HG02642 (cell line): ENCODE measurements around the gene NDUFV3.
"Not testable (repeated sequence)": the region's sequence is repeated elsewhere in the genome, so short reads cannot be mapped to it uniquely, and the experiment has no call there.

ENCODE experiments used
- ATAC-seq: cut with Tn5 transposase; IDR thresholded peaks from one replicate; pipeline ENCODE4 v1.9.1; 2021; ENCODE audit warnings: mild to moderate bottlenecking; ENCODE audit not compliant: unreplicated experiment, poor library complexity

NDUFV3 gene

DNA sequence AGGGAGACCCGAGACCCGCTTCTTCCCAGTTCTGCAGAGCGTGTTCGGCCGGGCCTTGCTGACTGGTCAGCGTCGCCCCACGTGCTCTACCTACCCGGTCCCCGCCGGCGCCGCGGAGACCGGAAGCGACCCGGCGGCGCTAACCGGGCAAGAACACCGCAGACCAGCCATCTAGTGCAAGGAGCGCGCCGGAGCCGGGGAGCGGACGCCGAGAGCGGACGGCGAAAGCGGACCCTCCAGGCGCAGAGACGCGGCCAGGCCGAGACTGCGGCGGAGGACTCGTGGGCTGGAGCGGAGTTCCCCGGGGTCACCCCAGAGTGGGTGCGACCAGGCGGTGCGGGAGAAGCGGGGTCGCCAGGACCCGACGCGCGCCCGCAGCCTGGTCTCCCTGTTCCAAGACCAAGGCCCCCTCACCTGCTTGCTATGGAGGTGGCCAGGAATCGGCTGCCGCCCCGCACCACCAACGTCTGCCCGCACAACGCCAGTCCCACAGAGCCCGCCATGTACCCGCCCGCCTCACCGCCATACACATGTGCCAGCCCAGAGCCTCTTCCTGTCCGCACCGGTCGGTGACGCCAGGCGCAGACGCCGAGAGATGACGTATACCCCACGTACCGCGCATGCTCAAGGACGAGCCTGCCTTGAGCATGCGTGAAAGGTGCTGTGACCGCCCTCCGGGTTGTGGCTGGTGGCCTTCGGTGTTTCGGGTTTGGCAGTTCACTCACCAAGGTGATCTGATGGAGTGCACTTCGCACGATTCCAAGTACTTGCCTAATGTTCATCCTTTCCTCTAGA lies 13.9 kb upstream of the NDUFV3 start, which contains the start of gene WDR4:
Gene WDR4 (minus strand): TSS at position 547 of the 795 bp plus-strand sequence. CDS start 44 bp downstream, at position 503.
- peak; percentile 89 for ATAC-seq

DNA sequence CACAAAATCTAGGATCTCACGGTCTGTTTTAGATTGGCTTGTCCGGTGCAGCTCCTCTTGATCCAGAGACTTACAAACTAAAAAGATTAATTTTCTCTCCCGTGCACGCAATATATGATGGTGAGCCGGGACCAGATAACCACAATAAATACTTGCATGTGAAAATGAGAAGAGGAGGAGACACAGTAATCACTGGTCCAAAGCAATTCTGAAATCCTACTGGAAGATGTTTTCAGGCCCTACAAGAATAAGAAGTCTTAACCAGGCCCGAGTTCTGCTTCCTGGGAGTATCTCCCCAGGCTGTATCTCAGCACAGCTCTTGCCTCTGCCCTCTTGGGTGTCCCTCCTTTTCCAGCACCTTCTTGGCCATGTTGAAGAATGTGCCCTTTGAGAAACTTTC lies 12.8 kb upstream of the NDUFV3 start:
- ATAC-seq, result no peak

DNA sequence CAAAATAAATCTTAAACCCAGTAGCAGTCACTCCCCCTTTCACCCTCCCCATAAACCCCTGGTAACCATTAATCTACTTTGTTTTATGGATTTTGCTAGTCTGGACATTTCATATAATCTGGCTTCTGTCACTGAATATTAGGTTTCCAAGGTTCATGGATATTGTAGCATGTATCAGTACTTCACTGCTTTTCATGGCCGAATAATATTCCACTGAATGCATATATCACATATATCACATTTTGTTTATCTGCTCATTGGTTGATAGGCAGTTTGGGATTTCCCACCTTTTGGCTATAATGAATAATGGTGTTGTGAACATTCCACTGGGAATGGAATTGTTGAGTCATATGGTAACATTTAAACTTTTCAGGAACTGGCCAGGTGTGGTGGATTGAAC lies 9.2 kb upstream of the NDUFV3 start:
- no peak for ATAC-seq

DNA sequence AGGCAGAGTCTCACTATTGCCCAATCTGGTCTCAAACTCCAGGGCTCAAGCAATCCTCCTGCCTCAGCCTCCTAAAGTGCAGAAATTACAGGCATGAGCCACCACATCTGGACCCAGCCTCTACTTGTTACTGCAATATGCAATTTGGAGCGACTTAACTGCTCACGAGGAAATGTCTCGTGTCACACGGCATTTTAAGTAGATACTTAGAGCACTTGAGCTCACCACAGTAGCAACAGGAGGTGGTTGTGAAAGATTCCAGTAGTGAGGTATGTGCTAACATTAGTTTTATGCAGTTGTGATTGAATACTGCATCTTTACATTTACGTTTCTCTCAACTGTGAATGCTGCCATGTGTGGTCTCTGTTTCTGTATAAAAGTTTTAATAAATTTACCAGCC lies 5.8 kb upstream of the NDUFV3 start:
- no peak for ATAC-seq

DNA sequence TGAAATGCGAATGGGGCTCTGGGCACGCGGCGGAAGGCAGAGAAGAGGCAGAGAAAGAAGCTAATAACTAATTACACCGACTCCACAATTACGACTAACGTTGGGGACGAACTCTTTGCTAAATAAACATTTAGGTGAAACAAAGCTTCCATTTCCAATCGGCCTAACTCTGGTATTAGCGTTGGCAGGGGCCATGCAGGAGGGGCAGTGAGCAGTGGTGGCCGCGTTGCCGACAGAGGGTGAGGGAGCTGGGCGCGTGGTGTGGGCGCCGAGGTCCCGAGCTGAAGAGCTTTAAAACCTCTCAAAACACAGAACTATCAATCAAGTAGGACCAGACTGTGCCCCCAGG lies 553 bp upstream of the NDUFV3 start:
- no peak for ATAC-seq

DNA sequence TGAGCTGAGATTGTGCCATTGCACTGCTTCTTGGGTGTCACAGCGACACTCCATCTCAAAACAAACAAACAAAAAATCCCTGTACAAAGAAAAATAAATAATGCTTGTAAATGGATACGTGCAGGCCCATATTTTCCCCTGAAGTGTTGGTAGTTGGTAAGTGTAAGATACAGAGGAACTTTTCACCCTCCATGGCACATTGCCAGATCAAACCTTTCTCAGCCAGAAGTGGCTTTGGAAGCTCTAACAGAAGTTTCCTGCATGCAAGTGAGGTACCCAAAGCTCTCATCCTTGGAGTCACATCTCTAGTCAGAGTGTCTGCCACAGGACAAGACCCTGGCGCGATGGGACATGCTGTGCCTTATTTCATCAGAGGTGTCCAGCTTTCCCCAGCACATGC lies 7.3 kb downstream of the NDUFV3 start:
- no peak for ATAC-seq

DNA sequence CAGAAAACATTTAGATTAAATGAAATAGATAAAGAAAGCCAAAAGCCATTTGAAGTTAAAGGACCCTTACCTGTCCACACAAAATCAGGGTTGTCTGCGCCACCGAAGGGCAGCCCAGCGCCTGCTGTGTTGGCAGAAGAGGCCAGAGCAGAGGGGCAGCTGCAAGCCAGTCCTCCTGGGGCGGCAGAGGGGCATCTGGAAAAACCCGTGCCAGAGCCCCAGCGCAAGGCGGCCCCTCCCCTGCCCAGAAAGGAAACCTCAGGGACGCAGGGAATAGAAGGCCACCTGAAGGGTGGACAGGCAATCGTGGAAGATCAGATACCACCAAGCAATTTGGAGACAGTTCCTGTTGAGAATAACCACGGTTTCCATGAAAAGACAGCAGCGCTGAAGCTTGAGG lies 10.7 kb downstream of the NDUFV3 start:
- ATAC-seq, result no peak

DNA sequence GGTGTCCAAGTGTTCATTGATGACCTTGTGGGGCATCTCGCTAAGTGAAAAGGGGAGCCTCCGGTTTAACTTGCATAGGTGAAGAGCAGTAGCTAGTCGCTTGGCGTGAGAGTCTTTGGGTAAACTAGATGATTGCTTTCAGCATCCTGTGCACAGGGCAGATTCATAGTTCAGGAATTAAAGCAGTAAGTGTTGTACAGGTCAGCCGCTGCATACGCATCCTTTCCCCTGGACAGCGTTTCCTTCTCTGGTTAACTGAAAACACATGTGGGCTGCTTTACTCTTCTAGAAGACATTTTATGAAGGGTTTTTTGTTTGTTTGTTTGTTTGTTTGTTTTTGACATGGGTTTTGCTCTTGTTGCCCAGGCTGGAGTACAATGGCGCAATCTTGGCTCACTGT lies 12.1 kb downstream of the NDUFV3 start:
- ATAC-seq, result no peak

DNA sequence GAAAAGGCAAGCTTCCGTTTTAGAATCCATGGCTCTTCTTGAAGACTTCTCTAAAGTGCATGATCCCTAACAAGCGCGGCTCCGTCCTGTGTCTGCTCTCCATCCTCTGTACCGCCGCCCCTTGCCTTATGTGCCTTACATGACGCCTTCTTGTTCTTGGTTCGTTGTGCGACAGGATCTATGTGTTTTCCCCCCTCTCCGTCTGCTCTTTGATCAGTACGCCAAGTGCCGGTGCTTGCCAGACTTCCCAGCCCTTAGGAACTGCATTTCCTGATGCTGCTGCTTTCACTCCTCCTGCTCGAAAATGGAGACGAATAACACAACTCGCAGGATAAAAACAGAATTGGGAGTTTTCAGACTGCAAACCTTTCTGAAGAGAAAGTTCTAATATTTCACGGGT lies 13.1 kb downstream of the NDUFV3 start:
- ATAC-seq, result no peak

DNA sequence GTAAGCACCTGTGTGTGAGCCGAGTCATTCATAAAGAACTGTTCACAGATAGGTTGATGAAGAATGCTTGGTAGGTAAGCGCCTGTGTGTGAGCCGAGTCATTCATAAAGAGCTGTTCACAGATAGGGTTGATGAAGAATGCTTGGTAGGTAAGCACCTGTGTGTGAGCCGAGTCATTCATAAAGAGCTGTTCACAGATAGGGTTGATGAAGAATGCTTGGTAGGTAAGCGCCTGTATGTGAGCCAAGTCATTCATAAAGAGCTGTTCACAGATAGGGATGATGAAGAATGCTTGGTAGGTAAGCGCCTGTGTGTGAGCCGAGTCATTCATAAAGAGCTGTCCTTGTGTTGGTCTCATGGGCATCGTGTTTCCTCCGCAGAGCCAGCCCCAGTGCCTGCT lies 15.4 kb downstream of the NDUFV3 start:
- ATAC-seq, result not testable (repeated sequence)

DNA sequence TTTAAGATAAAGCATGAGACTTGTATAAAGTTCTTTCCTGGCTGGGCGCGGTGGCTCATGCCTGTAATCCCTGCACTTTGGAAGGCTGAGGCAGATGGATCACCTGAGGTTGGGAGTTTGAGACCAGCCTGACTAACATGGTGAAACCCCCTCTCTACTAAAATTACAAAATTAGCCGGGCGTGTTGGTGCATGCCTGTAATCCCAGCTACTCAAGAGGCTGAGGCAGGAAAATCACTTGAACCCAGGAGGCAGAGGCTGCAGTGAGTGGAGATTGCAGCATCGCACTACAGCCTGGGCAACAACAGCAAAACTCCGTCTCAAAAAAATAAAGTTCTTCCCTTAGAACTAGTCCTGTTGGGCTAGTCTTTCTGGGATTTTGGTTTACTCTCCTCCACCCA lies 18.8 kb downstream of the NDUFV3 start:
- not testable (repeated sequence) for ATAC-seq

DNA sequence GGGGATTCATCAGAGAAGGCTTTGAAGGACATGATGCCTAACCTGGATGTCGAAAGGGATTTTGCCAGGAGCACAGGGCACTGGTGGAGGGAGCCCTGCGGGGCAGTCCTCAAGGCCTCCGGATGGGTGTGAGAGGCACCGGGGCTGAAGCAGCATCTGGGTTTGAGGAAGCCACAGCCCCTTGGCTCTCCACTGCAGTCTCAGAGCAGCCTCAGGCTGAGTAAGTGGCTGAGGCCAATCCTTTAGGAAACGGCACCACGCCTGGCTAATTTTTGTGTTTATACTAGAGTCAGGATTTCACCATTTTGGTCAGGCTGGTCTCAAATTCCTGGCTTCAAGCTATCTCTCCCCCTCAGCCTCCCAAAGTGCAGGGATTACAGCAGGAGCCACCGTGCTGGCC lies 20.4 kb downstream of the NDUFV3 start:
- no peak for ATAC-seq

DNA sequence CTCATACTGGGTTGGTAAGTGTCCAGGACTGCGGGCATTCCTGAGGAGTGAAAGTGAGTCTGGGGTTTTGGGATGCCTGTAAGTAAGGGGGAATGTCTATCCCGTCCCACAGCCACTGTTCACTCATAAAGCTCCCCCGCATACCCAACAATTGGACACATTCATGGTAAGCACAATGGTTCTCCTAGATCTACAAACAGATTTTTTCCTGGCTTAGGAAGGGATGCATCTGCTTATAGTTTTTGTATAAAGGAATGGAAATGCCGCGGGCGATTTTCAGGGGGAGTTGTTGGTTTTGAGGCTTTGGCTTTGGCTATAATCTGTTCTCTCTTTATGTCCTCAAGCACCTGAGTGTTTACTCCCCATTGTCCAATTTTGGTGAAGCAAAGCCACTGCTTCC lies 25.2 kb downstream of the NDUFV3 start:
- ATAC-seq, result no peak

DNA sequence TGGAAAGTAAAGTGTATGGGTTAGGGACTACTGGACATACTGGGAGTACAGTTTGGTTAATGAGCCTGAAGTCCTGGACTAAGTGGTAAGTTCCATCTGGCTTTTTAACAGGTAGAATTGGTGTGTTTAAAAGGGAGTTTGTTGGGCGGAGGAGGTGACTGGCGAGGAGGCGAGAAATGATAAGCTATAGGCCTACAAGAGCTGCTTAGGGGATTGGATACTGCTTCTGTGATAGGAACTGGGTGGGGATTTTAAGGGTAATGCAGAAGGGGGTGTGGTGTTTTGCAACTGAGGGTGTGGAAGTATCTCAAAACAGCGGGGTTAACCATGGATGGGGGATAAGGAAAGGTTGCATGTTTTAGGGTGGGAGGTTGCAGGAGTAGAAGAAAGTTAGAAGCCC lies 28.8 kb downstream of the NDUFV3 start:
- no peak for ATAC-seq

DNA sequence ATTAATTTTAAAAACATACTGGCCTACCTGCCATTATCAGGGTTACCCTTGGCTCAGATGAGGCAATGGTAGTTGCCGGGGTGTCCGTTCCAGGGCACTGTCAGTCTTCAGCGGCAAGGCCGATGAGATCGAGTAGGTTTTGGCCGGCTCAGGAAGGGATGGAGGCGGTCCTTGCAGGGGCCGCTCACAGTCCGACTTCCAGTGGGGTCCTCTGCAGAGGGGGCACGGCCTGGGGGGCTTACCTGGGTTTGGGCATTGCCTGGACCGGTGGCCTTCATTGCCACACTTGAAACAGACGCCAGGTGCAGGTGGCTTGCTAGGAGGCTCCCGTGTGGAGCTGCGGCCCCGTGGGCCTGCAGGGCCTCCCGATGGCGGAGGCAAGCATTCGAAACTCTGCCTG lies 29.8 kb downstream of the NDUFV3 start:
- no peak for ATAC-seq

DNA sequence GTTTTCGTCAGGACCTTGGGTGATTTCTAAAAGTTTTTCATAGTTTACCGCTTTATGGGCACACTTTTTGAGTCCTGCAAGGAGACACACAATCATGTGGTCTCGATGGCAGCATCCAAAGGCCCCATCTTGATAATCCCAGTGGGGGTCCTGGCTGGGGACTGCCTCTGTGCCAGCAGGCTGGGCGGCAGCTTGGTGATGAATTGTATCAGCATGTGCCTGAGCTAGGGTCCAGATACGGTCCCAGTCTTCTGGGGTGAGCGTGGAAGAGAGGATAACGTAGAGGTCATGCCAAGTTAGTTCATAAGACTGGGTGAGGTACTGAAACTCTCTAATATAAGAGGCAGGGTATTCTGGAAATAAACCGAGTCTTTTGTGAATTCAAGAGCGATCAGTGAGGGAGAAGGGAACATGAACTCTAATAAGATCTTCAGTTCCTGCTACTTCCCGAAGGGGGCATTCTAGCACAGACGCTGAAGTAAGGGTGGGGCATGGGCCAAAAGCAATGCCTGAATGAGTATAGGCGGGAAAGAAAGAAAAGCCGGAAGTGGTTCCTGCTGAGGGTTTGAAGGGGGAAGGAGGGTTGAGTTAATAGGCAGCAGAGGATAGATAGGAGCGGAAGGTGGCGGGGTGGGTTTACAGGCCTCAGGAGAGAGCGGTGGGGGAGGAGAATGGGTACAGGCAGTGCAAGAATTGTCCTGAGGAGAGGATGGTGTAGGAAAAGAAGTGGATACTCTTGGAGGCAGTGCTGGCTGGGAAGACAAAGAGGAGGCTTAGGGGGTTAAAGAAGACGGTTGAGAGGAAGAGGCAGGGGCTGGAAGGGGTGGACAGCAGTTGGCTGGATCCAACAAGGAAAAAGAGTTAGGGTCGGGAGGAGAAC lies 30.7 kb downstream of the NDUFV3 start:
- peak; percentile 64 for ATAC-seq

DNA sequence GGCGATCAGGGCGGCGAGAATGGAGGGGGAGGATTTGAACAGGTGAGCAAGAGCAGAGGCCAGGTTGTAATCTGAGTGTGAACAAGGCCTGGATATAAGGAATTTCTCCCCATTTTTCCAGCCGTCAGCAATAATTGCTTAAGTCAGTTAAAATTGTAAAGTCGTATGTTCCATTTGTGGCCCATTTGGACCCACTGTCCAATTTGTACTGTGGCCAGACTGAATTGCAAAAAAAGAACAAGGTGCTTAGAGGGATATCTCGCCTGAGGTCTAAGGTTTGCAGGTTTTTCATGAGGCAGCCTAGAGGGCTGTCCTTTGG lies 31.3 kb downstream of the NDUFV3 start:
- ATAC-seq, result no peak

DNA sequence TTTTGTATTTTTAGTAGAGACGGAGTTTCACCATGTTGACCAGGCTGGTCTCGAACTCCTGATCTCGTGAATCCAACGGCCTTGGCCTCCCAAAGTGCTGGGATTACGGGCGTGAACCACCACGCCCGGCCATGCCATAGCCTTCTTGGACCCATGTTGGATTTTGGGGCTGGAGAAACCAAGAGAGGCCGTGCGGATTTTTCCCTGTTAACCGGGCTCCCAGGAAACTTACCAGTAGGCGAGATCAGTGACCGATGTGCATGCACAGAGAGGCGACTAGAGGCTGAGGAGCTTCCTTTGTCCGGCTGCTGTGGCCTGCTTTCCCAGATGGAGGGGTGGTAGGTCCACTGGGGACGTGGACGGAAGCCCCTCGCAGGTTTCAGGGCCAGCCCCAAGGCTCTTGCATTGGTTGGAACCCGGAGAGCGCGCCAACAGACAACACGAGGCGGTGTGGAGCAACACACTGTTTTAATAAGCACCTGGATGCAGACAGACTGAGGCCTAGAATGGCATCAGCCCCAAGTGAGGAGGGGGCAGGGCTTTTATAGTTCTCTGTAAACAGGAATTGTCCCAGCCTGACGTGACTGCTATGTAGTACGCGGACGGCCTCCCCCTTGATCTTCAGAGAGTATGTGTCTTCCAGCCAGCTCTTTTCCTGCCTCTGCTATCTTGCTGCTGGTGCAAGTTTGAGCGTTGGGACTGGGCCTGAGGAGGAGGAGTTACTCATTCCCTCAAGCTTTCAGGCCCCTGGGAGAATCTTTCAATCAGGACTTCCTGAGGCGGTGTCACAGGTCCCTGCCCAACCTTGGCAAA lies 32.2 kb downstream of the NDUFV3 start, which contains the start of gene ERVH48-1:
Gene ERVH48-1 (minus strand): TSS at position 517 of the 813 bp plus-strand sequence. CDS start 6,624 bp downstream, outside the sequence.
- ATAC-seq, result no peak

DNA sequence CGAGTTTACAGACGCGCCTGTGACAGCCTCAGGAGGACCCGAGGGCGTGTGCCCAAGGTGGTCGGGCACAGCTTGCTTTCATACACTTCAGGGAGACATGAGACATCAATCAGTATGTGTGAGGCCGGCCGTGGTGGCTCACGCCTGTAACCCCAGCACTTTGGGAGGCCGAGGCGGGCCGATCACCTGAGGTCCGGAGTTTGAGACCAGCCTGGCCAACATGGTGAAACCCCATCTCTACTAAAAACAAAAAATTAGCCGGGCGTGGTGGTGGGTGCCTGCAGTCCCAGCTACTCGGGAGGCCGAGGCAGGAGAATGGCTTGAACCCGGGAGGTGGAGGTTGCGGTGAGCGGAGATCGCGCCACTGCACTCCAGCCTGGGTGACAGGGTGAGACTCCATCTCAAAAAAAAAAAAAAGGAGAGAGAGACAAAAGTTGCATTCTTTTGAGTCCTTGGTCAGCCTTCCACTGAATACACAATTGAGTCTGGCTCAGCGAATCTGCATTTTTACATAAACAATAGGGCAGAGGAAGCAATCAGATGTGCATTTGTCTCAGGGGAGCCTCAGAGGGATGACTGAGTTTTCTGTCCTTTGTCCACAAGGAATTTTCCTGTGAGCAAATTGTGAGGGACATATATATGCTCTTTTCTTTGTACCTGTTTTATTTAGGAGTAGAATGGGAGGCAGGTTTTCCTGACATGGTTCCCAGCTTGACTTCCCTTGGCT lies 34.5 kb downstream of the NDUFV3 start:
- not testable (repeated sequence) for ATAC-seq

DNA sequence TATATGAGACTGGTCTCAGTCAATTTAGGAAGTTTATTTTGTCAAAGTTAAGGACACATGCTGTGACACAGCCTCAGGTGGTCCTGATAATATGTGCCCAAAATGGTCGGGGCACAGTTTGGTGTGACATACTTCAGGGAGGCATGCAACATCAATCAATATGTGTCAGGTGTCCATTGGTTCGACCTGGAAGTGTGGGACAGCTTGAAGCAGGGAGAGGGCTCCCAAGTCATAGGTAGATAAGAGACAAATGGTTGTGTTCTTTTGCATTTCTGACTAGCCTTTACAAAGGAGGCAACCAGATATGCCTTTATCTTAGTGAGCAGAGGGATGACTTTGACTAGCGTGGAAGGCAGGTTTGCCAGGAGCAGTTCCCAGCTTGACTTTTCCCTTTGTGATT lies 36.9 kb downstream of the NDUFV3 start:
- ATAC-seq, result no peak
